ENCODE data around the gene FTO. TPM values are rescaled to one million over a fixed set of nuclear protein-coding genes. Genes with fewer than 3 reads are reported as not detected.

Gene FTO
- total and polyA plus RNA-seq, 2 of the 13 experiments (the other 11 are each of a cell fraction or from before 2014, with no cell fraction given), result 41.6 to 55.8 TPM

- TF ChIP-seq, protein P1, sequence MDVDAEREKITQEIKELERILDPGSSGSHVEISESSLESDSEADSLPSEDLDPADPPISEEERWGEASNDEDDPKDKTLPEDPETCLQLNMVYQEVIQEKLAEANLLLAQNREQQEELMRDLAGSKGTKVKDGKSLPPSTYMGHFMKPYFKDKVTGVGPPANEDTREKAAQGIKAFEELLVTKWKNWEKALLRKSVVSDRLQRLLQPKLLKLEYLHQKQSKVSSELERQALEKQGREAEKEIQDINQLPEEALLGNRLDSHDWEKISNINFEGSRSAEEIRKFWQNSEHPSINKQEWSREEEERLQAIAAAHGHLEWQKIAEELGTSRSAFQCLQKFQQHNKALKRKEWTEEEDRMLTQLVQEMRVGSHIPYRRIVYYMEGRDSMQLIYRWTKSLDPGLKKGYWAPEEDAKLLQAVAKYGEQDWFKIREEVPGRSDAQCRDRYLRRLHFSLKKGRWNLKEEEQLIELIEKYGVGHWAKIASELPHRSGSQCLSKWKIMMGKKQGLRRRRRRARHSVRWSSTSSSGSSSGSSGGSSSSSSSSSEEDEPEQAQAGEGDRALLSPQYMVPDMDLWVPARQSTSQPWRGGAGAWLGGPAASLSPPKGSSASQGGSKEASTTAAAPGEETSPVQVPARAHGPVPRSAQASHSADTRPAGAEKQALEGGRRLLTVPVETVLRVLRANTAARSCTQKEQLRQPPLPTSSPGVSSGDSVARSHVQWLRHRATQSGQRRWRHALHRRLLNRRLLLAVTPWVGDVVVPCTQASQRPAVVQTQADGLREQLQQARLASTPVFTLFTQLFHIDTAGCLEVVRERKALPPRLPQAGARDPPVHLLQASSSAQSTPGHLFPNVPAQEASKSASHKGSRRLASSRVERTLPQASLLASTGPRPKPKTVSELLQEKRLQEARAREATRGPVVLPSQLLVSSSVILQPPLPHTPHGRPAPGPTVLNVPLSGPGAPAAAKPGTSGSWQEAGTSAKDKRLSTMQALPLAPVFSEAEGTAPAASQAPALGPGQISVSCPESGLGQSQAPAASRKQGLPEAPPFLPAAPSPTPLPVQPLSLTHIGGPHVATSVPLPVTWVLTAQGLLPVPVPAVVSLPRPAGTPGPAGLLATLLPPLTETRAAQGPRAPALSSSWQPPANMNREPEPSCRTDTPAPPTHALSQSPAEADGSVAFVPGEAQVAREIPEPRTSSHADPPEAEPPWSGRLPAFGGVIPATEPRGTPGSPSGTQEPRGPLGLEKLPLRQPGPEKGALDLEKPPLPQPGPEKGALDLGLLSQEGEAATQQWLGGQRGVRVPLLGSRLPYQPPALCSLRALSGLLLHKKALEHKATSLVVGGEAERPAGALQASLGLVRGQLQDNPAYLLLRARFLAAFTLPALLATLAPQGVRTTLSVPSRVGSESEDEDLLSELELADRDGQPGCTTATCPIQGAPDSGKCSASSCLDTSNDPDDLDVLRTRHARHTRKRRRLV (CRISPR knock-in tag; IDR thresholded peaks at IDR 0.05), result no peak
- no peak for TF ChIP-seq ZNF274 (CRISPR knock-in tag; IDR thresholded peaks at IDR 0.05)
- no peak for TF ChIP-seq NCOA5 (CRISPR knock-in tag; IDR thresholded peaks at IDR 0.05)
- no peak for TF ChIP-seq ZNF350 (CRISPR knock-in tag; IDR thresholded peaks at IDR 0.05; ENCODE audit: borderline replicate concordance, low read depth)
- TF ChIP-seq ZNF280B (CRISPR knock-in tag; IDR thresholded peaks at IDR 0.05; ENCODE audit: borderline replicate concordance), result no peak
- TF ChIP-seq, protein P2, sequence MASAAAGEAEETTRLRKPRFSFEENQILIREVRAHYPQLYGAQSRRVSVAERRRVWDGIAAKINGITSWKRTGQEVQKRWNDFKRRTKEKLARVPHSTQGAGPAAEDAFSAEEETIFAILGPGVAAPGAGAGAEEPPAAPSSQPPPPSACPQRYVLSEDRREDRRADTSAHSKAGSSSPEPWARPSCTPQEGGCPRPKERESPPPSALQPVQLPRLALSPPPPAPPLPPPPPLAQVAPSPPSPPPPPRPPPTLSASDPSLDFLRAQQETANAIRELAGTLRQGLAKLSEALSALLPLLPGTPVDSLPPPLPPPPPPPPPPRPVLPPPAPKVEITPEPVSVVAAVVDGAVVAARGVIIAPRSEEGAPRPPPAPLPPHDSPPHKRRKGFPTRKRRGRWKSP (CRISPR knock-in tag; IDR thresholded peaks at IDR 0.05), result no peak
- no peak for TF ChIP-seq CBFB (CRISPR knock-in tag; IDR thresholded peaks at IDR 0.05)
- no peak for TF ChIP-seq GATAD2A (CRISPR knock-in tag; IDR thresholded peaks at IDR 0.05)
- no peak for TF ChIP-seq HNF1A (IDR thresholded peaks at IDR 0.05; ENCODE audit: low read depth)
- TF ChIP-seq HNF1A (CRISPR knock-in tag; IDR thresholded peaks at IDR 0.05; ENCODE audit: borderline replicate concordance), result no peak
- TF ChIP-seq MLX (CRISPR knock-in tag; IDR thresholded peaks at IDR 0.05), result no peak
- TF ChIP-seq HOXA7 (CRISPR knock-in tag; IDR thresholded peaks at IDR 0.05), result no peak
- TF ChIP-seq, protein P3, sequence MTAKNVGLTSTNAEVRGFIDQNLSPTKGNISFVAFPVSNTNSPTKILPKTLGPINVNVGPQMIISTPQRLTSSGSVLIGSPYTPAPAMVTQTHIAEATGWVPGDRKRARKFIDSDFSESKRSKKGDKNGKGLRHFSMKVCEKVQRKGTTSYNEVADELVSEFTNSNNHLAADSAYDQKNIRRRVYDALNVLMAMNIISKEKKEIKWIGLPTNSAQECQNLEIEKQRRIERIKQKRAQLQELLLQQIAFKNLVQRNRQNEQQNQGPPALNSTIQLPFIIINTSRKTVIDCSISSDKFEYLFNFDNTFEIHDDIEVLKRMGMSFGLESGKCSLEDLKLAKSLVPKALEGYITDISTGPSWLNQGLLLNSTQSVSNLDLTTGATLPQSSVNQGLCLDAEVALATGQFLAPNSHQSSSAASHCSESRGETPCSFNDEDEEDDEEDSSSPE (CRISPR knock-in tag; IDR thresholded peaks at IDR 0.05), result no peak
- no peak for TF ChIP-seq RFX1 (IDR thresholded peaks at IDR 0.05)
- TF ChIP-seq SYNCRIP (IDR thresholded peaks at IDR 0.05; ENCODE audit: insufficient read depth, low read depth, low read length), result no peak
Observed at GRCh38 chr16:53945996-53946395, 242.0 kb downstream of the FTO start (continued).
